Panc1 (cell line): Measurements from ENCODE around the gene SEMA3G.

Source experiments
- POLR2AphosphoS5 ChIP-seq: IDR thresholded peaks from 2 replicates; pipeline ENCODE4 v1.6.1; 2012; ENCODE audit warnings: mild to moderate bottlenecking, low read depth, low read length, moderate library complexity
- SIN3A ChIP-seq: IDR thresholded peaks from 2 replicates; pipeline ENCODE4 v1.6.1; 2012; ENCODE audit warnings: low read depth, mild to moderate bottlenecking, low read length, moderate library complexity, borderline replicate concordance; ENCODE audit not compliant: insufficient read depth
- TF ChIP-seq, protein P1 (sequence below): fragments of 450-650 bp; IDR thresholded peaks from 2 replicates; pipeline ENCODE4 v1.5.1; 2017; ENCODE audit warnings: mild to moderate bottlenecking
- TF ChIP-seq, protein P2 (sequence below), 2 experiments: IDR thresholded peaks; 2 replicates each; pipeline ENCODE4 v1.6.1; 2011 to 2012; ENCODE audit warnings: low read depth in 2 of 2, control low read depth in 1 of 2, low read length in 1 of 2, mild to moderate bottlenecking in 1 of 2, moderate library complexity in 1 of 2; ENCODE audit not compliant: insufficient read depth in 1 of 2

DNA sequence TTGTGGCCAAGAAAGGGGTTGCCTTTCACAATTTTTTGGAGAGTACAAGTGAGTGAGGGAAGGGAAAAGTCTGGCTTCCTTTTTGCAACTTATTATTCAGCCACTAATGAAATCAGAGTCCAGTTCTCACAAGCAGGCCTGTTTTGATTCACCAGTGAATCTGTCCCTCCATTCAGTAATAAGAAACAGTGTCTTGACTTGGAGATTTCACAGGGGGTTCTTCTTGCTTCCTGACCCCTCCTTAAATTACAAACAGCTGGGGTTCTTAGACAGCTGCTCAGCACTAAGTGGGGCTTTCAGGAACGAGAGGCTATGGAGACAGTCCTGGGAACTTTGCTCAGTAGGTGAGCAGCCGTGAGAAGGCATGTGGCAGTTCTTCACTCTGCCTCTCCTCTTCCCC, 24.5 kb downstream of the SEMA3G start:
- TF ChIP-seq, protein P1, sequence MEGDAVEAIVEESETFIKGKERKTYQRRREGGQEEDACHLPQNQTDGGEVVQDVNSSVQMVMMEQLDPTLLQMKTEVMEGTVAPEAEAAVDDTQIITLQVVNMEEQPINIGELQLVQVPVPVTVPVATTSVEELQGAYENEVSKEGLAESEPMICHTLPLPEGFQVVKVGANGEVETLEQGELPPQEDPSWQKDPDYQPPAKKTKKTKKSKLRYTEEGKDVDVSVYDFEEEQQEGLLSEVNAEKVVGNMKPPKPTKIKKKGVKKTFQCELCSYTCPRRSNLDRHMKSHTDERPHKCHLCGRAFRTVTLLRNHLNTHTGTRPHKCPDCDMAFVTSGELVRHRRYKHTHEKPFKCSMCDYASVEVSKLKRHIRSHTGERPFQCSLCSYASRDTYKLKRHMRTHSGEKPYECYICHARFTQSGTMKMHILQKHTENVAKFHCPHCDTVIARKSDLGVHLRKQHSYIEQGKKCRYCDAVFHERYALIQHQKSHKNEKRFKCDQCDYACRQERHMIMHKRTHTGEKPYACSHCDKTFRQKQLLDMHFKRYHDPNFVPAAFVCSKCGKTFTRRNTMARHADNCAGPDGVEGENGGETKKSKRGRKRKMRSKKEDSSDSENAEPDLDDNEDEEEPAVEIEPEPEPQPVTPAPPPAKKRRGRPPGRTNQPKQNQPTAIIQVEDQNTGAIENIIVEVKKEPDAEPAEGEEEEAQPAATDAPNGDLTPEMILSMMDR, result no peak
- TF ChIP-seq POLR2AphosphoS5 (no peak), SIN3A (no peak)
- TF ChIP-seq, protein P2, sequence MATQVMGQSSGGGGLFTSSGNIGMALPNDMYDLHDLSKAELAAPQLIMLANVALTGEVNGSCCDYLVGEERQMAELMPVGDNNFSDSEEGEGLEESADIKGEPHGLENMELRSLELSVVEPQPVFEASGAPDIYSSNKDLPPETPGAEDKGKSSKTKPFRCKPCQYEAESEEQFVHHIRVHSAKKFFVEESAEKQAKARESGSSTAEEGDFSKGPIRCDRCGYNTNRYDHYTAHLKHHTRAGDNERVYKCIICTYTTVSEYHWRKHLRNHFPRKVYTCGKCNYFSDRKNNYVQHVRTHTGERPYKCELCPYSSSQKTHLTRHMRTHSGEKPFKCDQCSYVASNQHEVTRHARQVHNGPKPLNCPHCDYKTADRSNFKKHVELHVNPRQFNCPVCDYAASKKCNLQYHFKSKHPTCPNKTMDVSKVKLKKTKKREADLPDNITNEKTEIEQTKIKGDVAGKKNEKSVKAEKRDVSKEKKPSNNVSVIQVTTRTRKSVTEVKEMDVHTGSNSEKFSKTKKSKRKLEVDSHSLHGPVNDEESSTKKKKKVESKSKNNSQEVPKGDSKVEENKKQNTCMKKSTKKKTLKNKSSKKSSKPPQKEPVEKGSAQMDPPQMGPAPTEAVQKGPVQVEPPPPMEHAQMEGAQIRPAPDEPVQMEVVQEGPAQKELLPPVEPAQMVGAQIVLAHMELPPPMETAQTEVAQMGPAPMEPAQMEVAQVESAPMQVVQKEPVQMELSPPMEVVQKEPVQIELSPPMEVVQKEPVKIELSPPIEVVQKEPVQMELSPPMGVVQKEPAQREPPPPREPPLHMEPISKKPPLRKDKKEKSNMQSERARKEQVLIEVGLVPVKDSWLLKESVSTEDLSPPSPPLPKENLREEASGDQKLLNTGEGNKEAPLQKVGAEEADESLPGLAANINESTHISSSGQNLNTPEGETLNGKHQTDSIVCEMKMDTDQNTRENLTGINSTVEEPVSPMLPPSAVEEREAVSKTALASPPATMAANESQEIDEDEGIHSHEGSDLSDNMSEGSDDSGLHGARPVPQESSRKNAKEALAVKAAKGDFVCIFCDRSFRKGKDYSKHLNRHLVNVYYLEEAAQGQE (IDR thresholded peaks at IDR 0.05; ENCODE audit: insufficient read depth in 1 of 2, low read depth in 2 of 2, low read length in 1 of 2), result no peak
